Measurements from ENCODE around the gene DCAF17. TPM values are rescaled to one million over a fixed set of nuclear protein-coding genes. Genes with fewer than 3 reads are reported as not detected.

DCAF17 gene
- total RNA-seq, 2 donors from 2014 or later = 12.4 to 17.5 TPM

Other genes with a start within 250 kb of the DCAF17 start
- 10 to 100 TPM; 16.0 to 35.6 TPM for gene METTL8, start 236 bp upstream of the DCAF17 start, total RNA-seq
- 1 to 10 TPM in 1 of 2 donors, under 1 TPM in 1; 0.78 to 5.2 TPM for gene CYBRD1, start 88.2 kb downstream of the DCAF17 start, total RNA-seq